NCI-H187 treated with DMSO at 0.1 percent for 48 hours (cell line): Measurements from ENCODE around the gene LDLRAD4.
"Not testable (repeated sequence)": the region's sequence is repeated elsewhere in the genome, so short reads cannot be mapped to it uniquely, and the experiment has no call there.

Source experiments
- DNase-seq: peaks from one replicate; lab custom pipeline; 2025; lab: John Stamatoyannopoulos, UW

LDLRAD4 gene

DNA sequence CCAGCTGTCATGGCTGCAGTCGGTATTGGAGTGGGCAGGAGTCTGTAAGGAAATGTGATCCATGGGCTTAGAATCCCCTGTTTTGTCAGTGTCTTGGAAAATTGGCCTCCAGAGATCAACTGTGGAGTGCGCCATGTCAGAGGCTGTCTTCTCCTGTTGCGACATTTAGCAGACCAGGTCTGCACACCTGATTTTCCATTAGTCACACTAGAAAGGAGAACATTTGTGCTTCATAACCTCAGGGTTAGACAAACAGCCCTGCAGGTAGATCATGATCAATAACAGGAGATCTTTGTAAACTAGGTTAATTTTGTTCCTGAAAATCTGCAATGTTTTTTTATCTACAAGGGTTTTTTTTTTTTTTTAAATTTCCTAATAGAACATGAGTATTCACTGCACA, 28.0 kb downstream of the LDLRAD4 start:
- no peak for DNase-seq

DNA sequence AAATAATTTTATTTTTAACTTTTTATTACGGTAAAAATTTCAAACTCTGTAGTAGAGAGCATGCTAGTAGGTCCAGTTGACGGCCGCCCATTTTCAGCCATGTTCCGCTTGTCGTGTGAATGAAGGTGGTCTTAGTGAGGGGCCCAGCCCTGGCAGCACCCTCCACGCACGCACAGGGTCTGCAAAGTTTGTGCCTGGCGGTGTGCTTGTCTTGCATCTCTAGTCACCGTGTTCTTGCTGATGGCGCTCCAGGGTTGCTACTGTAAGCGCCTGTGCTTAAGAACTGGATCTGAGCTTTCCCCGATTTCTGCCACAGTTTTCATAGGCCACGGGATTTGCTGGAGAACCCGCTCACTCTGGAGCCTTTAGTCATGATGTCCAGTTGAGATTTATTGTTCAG, 28.9 kb downstream of the LDLRAD4 start:
- DNase-seq, result no peak

DNA sequence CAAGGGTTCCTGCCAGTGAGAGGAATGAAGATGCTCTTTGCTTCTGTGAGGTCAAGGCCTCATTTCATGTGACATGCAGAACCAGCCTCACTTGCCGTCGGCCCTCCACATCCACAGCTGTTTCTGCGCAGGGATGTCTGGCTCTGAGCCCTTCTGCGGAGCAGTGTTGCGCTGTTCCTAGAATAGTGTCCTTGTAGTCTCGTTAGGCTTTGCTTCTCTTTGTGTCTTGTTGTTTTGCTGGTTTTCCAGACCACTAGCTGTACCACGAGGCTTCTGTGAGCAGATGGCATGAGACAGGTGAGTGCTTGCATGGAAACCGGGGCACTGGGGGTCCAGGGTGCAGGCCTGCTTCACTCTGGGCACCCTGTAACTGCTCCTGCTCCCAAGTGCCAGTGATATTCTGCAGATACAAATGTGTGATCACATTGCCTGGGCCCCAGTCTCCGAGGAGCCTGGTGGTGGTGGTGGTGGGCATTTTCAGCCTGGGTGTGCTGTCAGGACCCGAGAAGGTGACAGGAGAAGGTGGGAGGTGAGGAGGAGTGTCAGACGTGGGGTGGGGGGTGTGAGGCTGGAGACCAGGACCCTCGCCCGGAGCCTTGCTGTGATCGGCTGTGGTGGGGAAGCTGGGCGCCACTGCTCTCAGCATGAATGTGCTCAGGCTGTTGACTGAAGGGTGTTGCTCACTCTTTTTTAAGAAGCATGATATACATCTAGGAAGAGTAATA, 34.3 kb downstream of the LDLRAD4 start:
- no peak for DNase-seq

DNA sequence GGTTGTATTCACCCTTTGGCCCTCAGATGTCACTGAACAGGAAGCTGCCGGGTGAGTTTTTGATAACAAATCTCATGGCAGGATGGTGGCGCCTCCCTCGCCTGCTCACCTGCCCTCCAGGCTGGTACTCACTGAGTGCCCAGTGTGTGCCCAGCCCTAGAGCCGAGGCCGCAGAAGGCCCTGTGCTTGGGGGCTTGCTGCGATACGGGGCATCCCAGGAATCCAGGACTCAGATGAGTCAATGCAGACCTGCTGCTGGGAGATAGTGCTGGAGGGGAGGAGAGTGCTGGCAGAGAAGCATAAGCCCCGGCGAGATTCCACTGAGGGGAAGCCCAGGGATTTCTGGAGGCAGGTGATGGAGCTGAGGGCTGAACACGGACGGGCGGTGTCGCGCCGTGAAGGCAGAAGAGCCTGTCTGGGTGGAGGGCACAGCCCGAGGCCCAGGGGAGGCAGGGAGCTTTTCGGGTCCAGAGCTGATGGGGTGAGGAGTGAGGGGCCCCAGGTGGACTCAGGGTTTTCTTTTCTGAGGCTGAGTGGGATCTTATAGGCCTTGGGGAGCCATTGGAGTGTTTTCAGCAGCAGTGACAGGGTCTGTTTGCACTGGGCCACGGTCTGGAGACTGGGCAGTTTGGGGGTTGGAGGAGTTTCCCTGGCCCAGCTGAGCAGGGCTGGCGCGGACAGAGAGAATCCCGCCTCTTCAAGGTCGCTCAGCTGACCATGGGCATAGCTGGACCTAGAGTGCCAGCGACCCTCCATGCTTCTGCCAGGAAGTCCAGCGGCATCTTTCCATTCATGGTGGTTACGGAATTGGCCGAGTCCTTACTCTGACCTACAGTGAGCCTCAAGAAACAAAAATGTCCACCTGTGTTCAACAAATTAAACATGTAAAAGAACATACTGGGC, 35.5 kb downstream of the LDLRAD4 start:
- DNase-seq, result no peak

- DNase-seq, result no peak
Measured at GRCh38 chr18:13254971-13255927, 36.7 kb downstream of the LDLRAD4 start.

GRCh38 chr18:13256444-13257305, 38.1 kb downstream of the LDLRAD4 start:
- DNase-seq, result no peak

DNA sequence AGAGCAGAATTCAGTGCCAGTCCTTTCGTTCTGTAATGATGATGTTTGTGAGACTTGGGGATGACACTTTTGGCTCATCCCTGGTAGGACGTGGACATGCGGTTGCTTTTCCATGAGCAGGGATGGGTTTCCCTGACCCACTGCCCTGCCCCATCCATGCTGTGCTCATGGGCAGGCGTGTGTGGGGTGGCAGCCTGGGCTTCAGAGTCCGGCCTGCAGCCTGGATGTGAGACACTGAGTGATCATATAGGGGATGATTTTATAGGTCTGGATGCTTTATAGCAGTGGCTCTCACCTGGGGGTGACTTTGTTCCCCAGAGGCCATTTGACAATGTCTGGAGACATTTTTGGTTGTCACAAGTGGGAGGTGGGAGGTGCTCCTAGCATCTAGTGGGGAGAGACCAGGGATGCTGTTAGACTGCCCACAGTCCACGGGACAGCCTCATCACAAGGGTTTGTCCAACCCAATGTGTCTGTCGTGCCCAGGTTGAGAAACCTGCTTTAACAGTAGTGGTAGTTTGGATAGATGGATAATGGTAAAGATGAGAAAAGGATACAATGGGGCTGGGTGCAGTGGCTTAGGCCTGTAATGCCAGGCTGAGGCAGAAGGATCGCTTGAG, 38.9 kb downstream of the LDLRAD4 start:
- no peak for DNase-seq

DNA sequence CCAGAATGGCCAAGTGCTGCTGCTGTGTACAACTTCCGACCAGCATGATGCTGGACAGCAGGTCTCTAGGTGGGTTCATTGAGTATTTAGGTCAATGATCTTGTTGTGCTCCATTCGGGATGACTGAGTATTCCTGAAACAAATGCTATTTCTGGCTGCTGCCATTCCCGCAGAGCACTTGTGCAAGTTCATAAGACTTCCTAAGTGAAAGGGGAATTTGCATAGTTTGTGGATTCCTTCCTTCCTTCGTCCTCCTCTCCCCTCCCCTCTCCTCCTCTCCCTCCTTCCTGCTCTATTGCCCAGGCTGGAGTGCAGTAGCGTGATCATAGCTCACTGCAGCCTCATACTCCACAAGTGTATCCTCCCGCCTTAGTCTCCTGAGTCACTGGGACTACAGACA, 40.4 kb downstream of the LDLRAD4 start:
- DNase-seq, result no peak

GRCh38 chr18:13259701-13260100, 41.1 kb downstream of the LDLRAD4 start:
- no peak for DNase-seq

GRCh38 chr18:13260197-13260934, 41.8 kb downstream of the LDLRAD4 start:
- DNase-seq, result no peak

GRCh38 chr18:13260935-13261640, 42.5 kb downstream of the LDLRAD4 start:
- no peak for DNase-seq

GRCh38 chr18:13261661-13262357, 43.2 kb downstream of the LDLRAD4 start:
- no peak for DNase-seq

GRCh38 chr18:13262358-13262680, 43.8 kb downstream of the LDLRAD4 start:
- not testable (repeated sequence) for DNase-seq

DNA sequence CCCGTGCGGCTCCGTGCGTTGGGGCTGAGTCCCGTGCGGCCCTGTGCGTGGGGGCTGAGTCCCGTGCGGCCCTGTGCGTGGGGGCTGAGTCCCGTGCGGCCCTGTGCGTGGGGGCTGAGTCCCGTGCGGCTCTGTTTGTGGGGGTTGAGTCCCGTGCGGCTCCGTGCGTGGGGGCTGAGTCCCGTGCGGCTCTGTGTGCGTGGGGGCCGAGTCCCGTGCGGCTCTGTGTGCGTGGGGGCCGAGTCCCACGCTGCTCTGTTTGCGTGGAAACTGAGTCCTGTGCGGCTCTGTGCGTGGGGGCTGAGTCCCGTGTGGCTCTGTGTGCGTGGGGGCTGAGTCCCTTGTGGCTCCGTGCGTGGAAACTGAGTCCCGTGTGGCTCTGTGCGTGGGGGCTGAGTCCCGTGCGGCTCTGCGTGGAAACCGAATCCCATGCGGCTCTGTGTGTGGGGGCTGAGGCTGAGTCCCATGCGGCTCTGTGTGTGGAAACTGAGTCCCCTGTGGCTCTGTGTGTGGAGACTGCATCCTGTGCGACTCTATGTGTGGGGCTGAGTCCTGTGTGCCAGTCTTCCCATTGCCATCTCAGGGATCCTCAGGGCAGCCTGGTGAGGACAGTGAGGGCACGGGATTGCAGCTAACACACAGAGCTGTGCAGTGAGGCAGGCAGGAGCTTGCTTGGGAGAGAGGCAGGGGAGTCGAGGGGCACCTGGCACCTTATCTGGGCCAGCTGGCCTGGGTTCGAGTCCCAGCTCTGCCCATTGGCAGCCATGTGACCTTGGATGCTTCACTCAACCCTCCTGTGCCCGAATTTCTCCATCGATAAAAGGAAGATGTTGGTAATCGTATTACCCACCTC, 44.5 kb downstream of the LDLRAD4 start:
- DNase-seq, result no peak

DNA sequence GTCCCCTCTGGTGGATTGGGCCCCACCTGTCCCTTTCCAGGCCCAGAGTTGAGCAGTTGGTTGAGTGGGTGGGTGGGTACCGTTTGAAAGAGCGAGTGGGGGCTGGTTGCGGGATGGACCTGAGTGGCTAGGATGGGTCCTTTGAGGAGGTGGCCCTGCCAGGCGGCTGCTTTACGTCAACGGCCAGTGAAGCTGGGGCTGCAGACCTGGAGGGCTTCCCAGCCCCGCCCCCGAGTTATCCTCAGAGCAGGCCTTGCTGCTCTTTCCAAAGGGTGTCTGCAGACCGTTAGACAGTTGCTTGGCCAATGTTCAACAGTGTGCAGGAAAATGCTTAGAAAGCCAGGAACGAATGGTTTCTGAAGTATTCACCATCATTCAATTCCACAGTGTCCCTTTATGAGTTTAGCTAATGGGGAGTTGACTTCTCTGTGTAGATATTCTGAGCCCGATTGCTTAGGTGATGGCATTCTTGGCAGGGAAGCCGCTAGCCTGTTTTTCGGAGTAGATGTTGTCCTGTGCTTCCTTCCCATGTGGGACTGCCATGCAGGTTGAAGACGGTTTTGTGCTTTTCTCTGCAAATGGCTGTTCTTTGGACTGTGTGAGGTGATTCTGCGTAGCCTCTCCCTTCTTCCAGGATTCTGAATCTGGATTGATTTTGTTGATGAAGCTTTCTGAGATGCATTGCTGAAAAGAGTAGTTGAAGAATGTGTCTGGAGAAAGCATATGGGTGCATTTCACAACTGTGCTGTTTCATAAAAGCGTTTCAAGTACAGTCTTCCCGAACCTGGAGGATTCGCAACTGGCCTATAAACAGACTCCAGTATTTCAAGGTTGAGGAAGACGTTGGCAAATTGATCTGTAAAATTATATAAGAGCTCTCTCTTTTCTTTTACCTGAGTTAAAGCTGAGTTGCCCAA, 45.8 kb downstream of the LDLRAD4 start:
- no peak for DNase-seq

GRCh38 chr18:13265008-13265910, 46.7 kb downstream of the LDLRAD4 start:
- no peak for DNase-seq
